ENCODE data around the gene STXBP1.

Gene STXBP1

GRCh38 chr9:127626752-127627493 lies 14.8 kb downstream of the STXBP1 start:
- Histone ChIP-seq H3F3A (ENCODE audit: insufficient read depth, low read length) (no peaks in the 10 kb centered on the region), H3K79me2 (ENCODE audit: insufficient read depth, low read length) (no peaks in the 10 kb centered on the region), H3K9me2 (ENCODE audit: low read depth, low read length) (no peaks in the 10 kb centered on the region)

DNA sequence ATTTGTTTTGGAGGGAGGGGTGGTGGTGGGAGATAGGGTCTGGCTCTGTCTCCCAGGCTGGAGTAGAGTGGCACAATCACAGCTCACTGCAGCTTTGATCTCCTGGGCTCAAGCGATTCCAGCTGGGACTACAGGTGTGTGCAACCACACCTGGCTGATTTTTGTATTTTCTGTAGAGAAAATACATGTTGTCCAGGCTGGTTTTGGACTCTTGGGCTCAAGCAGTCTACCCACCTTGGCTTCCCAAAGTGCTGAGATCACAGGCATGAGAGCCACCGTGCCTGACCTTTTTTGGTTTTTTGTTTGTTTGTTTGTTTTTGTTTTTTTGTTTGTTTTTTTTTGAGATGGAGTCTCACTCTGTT lies 15.4 kb downstream of the STXBP1 start:
- Histone ChIP-seq H3K4me3 (ENCODE audit: low read depth, low read length, poor library complexity, severe bottlenecking) (no peak overlapping the region), H3K4me1 (ENCODE audit: insufficient read depth, low read length, severe bottlenecking) (no peaks in the 10 kb centered on the region), H3F3A (ENCODE audit: insufficient read depth, low read length) (no peaks in the 10 kb centered on the region), H3K27ac (ENCODE audit: low read depth, low read length, poor library complexity, severe bottlenecking) (no peak overlapping the region), H3K9me3 (ENCODE audit: low read length) (no peaks in the 10 kb centered on the region), H3K9ac (ENCODE audit: low read length) (no peak overlapping the region), H3K9me2 (ENCODE audit: low read depth, low read length) (no peaks in the 10 kb centered on the region), H3K36me3 (ENCODE audit: insufficient read depth, low read length) (no peaks in the 10 kb centered on the region; the same call in 1 of the 2 replicates), H4K20me1 (ENCODE audit: insufficient read depth, low read length) (no peaks in the 10 kb centered on the region), H2AFZ (ENCODE audit: low read length) (no peak overlapping the region), H3K4me2 (ENCODE audit: low read length) (no peak overlapping the region), H3K79me2 (ENCODE audit: insufficient read depth, low read length) (no peaks in the 10 kb centered on the region), H3K27me3 (ENCODE audit: insufficient read depth, low read length) (peaks cover 11% of the 10 kb centered on the region; the same call in 1 of the 2 replicates)
- TF ChIP-seq EZH2 (IDR thresholded peaks at IDR 0.05; ENCODE audit: borderline replicate concordance, low read length): no peak
- TF ChIP-seq, protein P1, sequence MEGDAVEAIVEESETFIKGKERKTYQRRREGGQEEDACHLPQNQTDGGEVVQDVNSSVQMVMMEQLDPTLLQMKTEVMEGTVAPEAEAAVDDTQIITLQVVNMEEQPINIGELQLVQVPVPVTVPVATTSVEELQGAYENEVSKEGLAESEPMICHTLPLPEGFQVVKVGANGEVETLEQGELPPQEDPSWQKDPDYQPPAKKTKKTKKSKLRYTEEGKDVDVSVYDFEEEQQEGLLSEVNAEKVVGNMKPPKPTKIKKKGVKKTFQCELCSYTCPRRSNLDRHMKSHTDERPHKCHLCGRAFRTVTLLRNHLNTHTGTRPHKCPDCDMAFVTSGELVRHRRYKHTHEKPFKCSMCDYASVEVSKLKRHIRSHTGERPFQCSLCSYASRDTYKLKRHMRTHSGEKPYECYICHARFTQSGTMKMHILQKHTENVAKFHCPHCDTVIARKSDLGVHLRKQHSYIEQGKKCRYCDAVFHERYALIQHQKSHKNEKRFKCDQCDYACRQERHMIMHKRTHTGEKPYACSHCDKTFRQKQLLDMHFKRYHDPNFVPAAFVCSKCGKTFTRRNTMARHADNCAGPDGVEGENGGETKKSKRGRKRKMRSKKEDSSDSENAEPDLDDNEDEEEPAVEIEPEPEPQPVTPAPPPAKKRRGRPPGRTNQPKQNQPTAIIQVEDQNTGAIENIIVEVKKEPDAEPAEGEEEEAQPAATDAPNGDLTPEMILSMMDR (IDR thresholded peaks at IDR 0.05; ENCODE audit: low read length): no peak

More at GRCh38 chr9:127626752-127627493, 14.8 kb downstream of the STXBP1 start:
- Histone ChIP-seq H2AFZ (ENCODE audit: low read length) (no peak overlapping the region), H3K9ac (ENCODE audit: low read length) (no peak overlapping the region), H3K4me3 (ENCODE audit: low read depth, low read length, poor library complexity, severe bottlenecking) (no peak overlapping the region), H3K27me3 (ENCODE audit: insufficient read depth, low read length) (peaks cover 11% of the 10 kb centered on the region; the same call in 1 of the 2 replicates), H4K20me1 (ENCODE audit: insufficient read depth, low read length) (no peaks in the 10 kb centered on the region), H3K27ac (ENCODE audit: low read depth, low read length, poor library complexity, severe bottlenecking) (no peak overlapping the region), H3K4me1 (ENCODE audit: insufficient read depth, low read length, severe bottlenecking) (no peaks in the 10 kb centered on the region), H3K4me2 (ENCODE audit: low read length) (no peak overlapping the region), H3K36me3 (ENCODE audit: insufficient read depth, low read length) (no peaks in the 10 kb centered on the region; the same call in 1 of the 2 replicates), H3K9me3 (ENCODE audit: low read length) (no peaks in the 10 kb centered on the region)
- no peak for TF ChIP-seq EZH2 (IDR thresholded peaks at IDR 0.05; ENCODE audit: borderline replicate concordance, low read length)
- TF ChIP-seq, protein P1 (IDR thresholded peaks at IDR 0.05; ENCODE audit: low read length): no peak

DNA sequence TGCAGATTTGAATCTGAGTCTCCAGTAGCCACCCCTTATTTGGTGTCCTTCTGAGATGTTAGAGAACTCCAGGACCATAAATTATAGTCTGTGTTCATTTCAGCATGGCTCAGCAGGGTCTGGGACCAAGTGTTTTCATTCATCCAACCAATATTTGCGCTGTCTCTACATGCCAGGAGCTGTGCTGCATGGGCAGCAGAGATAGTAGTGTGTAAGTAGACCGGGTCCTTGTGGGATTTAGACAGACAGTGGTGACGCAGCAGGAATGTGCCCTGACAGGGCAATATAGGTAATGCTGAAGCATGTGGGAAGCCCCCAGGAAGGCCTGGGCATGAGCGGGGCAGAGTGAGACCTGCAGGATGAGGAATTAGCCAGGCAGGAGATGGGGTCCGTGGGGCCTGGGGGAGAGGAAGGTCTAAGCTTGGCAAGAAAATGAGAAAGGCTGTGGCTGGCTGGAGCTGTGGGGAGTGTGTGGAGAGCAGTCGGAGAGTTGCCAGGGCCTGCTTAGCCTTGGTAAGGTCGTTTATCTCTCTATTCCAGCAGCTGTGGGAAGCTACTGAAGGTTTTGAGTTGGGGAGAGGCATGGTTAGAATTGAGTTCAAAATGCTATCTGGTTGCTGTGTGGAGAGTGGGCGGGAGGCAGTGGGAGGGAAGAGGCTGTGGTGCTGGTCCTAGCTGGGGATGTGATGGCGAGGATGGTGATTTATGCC lies 16.8 kb downstream of the STXBP1 start:
- no peak overlapping the region for H3K4me3 ChIP-seq (ENCODE audit: low read depth, low read length, poor library complexity, severe bottlenecking)
- H3K9me3 ChIP-seq (ENCODE audit: low read length): no peaks in the 10 kb centered on the region
- no peaks in the 10 kb centered on the region for H3K79me2 ChIP-seq (ENCODE audit: insufficient read depth, low read length)
- H3K27ac ChIP-seq (ENCODE audit: low read depth, low read length, poor library complexity, severe bottlenecking): no peak overlapping the region
- no peak overlapping the region for H2AFZ ChIP-seq (ENCODE audit: low read length)
- H3K27me3 ChIP-seq (ENCODE audit: insufficient read depth, low read length): peaks cover 9% of the 10 kb centered on the region; the same call in 1 of the 2 replicates
- no peak overlapping the region for H3K4me2 ChIP-seq (ENCODE audit: low read length)
- no peaks in the 10 kb centered on the region for H4K20me1 ChIP-seq (ENCODE audit: insufficient read depth, low read length)
- H3K9me2 ChIP-seq (ENCODE audit: low read depth, low read length): no peaks in the 10 kb centered on the region
- H3F3A ChIP-seq (ENCODE audit: insufficient read depth, low read length): no peaks in the 10 kb centered on the region
- no peaks in the 10 kb centered on the region for H3K4me1 ChIP-seq (ENCODE audit: insufficient read depth, low read length, severe bottlenecking)
- TF ChIP-seq, protein P1 (IDR thresholded peaks at IDR 0.05; ENCODE audit: low read length): no peak
- TF ChIP-seq EZH2 (IDR thresholded peaks at IDR 0.05; ENCODE audit: borderline replicate concordance, low read length): no peak
- no peak overlapping the region for H3K9ac ChIP-seq (ENCODE audit: low read length)
- no peaks in the 10 kb centered on the region; the same call in 1 of the 2 replicates for H3K36me3 ChIP-seq (ENCODE audit: insufficient read depth, low read length)

All from OCI-LY1 (cell line).